ENCODE results near the gene ZNF668.

The ZNF668 gene

DNA sequence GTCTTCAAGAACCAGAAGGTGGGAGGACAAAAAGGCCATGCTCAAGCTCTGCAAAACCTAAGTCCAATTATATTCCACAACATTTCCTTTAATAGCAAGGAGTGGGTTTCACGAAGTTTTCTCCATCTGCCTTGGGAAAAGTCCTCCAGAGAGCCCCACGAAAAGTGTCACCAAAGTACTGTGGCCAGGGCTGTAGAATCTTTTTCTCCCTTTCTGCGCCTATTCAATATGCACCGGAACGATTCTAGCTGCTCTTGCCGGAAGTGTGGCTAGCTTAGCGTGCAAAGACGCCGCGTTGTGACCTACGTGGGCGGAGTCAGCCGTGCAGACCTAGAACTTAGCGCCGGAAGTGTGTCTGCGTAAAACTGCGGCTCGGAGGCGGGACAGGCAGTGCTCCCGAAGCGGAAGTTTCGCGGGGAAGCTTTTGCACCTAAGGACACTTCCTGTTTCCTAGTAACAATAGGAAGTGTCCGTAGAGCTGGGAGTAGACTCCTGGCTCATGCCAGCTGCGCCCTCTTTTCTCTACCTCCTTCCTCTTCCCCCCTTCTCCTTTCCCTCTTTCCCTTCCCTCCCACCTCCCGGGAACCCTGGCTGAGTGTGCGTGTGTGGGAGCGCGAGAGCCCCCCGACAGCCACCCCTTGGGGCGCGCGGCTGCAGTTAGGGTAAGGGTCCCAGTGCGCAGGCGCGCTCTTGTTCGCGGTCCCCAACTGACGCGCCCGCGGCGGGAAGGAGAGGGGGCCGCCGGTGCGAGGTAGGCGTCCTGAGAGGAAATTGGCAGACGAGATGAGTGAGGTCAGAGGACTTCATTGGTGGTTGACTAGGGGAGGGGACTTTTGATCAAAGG, at the start of gene ZNF668, which contains the start of gene ZNF646:
TSS of gene ZNF668 (minus strand) at position 271 of the 844 bp plus-strand sequence. CDS start 9,781 bp downstream, outside the sequence.
TSS of gene ZNF646 (plus strand) at position 453 of the 844 bp plus-strand sequence. CDS start 1,903 bp downstream, outside the sequence.
- peak; percentile 80 to 99 (median 98) for DNase-seq

DNA sequence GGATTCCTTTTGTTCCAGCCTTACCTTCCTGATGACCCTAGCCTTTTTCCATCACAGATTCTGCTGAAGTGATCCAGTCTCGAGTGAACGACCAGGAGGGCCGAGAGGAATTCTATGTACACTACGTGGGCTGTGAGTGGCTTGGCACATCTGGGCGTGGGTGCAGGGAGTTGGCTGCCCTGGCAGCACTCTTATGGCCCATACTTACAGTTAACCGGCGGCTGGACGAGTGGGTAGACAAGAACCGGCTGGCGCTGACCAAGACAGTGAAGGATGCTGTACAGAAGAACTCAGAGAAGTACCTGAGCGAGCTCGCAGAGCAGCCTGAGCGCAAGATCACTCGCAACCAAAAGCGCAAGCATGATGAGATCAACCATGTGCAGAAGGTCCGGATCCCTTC, 46.1 kb upstream of the ZNF668 start:
- DNase-seq = no peak

GRCh38 chr16:31118223-31119155, 44.4 kb upstream of the ZNF668 start:
- DNase-seq = no peak

DNA sequence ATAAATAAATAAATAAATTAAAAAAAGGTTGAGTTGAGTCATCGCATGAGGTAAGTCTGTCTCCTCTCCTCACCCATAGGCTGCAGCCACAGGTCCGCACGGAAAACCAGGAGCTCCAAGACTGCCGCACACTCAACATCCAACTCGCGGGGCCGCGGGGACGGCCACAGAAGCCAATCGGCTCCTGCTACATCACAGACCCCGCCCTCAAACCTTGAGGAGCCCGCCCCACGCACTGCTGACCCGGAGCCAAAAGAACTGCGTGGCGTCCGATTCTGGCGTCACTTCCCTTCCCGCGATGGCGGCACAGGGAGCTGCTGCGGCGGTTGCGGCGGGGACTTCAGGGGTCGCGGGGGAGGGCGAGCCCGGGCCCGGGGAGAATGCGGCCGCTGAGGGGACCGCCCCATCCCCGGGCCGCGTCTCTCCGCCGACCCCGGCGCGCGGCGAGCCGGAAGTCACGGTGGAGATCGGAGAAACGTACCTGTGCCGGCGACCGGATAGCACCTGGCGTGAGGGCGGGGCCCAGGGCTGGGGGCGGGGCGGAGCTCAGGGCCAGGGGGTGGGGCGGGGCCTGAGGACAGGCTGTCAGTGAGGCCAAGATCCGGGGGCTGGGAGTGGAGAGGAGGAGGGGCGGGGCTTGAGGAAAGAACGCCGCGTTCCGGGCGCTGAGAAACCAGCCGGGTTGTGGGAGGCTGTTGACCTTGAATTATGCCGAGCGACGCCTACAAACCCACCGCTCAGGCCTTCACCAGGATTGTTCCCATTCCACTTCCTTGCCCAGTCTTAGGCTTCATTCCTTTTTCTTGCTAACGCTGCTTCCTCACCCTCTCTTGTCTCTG, 43.6 kb upstream of the ZNF668 start, which contains the start of gene KAT8:
TSS of gene KAT8 (plus strand) at position 281 of the 839 bp plus-strand sequence. CDS start at position 299, 18 bp downstream.
- DNase-seq = peak; percentile 77 to 99 (median 96)

DNA sequence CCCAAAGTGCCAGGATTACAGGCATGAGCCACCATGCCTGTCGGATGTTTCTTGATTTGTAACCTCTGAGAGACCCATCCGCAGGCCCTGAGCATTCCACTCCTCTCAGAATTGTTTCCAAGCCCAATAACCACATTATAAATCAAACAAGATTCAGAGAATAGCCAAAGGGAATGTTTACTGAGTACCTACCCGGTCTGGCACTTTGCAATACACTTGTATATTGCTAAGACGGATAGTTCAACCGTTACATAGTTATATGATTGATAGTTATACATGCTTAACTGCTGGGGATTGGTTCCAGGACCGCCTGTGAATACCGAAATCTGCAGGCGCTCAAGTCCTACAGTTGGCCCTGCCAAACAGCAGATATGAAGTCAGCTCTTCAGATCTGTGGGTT, 40.4 kb upstream of the ZNF668 start:
- no peak for DNase-seq

DNA sequence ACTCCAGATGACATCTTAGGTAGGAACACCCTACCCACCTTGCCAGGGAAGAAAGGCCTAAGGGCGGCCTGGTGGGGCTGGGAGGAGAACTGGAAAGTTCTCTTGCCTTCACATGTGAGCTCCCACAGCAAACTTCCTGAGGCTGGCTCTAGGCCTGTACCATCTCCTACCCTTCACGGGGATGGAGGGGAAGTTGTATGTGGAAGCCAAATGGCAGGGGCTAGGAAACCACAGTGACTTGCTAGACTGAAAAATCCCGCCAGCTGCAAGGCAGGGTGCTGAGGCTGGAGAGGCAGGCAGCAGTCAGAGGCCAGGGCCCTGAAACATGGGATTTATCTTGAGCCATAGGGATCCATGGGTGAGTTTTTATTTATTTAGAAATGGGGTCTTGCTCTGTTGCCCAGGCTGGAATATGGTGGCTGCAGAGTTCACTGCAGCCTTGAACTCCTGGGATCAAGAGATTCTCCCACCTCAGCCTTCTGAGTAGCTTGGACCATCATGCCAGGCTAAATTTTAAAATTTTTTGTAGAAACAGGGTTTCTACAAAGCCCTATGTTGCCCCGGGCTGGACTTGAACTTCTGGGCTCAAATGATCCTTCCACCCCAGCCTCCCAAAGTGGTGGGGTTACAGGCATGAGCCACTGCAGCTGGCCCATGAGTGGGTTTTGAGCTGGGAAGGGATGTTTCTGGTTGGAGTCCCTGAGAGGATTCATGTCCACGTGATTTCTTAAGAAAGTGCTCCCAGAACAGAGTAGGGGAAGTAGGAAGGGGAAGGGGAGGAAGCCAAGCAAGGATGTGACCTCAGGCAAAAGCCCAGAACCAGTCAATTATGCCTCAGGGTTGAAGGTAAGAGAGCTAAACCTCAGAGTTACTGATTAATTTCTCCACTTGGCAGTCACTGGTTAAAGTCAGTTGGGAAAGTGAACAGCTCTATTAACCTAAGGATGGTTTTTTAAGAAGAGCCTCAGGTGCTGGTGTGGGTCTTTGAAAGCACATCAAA, 39.4 kb upstream of the ZNF668 start:
- DNase-seq = no peak

- no peak for DNase-seq
Measured at GRCh38 chr16:31112711-31113110, 38.7 kb upstream of the ZNF668 start.

GRCh38 chr16:31111881-31112466, 37.9 kb upstream of the ZNF668 start:
- no peak for DNase-seq

DNA sequence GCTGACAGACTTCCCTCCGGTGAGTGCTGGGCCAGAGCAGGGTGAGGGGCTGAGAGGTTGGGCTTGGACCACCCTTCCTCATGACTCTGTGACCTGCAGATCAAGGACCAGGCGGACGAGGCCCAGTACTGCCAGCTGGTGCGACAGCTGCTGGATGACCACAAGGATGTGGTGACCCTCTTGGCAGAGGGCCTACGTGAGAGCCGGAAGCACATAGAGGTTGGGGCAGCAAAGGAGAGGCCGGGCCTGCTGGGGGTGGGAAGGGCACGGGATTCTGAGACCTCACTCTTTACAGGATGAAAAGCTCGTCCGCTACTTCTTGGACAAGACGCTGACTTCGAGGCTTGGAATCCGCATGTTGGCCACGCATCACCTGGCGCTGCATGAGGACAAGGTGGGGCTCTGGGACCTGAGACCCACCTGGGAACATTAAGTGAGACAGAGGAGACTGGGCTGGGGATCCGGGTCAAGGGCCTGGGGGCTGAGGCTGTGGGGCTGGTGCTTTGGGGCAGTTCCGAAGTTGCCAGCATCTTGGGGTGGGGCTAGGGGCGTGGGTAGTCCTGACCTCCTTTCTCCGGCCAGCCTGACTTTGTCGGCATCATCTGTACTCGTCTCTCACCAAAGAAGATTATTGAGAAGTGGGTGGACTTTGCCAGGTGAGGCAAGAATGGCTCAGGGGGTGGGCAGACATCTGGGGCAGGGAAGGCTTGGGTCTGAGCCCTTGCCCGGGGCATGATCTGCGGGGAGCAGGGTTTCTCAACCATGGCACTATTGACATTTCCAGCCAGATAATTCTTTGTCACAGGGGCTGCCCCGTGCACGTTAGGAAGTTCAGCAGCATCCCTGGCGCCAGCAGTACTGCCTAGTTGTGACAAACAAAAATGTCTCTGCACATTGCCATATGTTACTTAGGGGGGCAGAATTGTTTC, 36.3 kb upstream of the ZNF668 start:
- no peak for DNase-seq

DNA sequence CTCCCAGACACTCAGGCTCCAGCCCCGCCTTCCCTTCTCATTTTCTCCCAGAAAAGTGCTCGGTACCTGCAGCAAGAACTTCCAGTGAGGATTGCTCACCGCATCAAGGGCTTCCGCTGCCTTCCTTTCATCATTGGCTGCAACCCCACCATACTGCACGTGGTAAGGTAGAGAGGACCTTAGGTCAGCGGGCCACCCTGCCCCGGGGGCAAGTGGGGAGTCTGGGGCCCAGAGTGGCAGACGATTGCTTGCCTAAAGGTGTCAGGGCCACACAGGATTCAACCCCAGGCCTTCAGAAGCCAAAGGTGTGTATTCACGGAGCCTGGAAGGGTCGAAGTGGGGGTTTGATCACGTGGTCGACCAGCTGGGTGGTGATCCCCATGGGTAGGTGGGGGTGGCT, 35.6 kb upstream of the ZNF668 start:
- DNase-seq = no peak

DNA sequence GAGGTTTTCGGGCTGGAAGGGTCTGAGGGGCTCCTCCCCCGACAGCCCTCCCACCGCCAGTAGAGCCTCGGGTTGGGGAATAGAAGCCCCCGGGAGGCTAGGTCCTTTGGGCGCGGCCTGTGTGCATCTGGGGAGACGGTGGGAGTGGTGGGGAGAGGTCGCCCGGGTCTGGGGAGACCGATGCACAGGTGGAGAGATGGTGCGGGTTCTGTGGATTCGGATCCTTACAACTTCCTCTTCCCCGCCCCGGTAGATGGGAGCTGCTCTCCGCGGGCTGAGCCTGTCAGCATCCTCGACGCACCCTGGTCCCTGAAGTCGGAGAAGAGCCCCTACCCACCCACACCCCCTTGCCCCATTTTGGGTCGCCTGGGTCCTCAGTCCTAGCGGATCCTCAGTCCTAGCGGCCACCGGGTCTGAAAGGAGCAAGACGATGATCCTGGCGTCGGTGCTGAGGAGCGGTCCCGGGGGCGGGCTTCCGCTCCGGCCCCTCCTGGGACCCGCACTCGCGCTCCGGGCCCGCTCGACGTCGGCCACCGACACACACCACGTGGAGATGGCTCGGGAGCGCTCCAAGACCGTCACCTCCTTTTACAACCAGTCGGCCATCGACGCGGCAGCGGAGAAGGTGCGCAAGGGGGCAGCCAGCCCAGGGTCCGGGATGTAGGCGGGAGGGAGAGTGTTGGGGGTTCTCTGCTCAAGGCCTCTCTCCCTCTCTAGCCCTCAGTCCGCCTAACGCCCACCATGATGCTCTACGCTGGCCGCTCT, 34.9 kb upstream of the ZNF668 start:
- DNase-seq = no peak

- peak in 52 of 58 donors; percentile 13 to 83 (median 54) for DNase-seq
Measured at GRCh38 chr16:31108035-31108793, 34.2 kb upstream of the ZNF668 start, which contains the start of gene BCKDK. TSS of gene BCKDK (plus strand) at chr16:31108386. CDS start at chr16:31109224, 838 bp downstream.

DNA sequence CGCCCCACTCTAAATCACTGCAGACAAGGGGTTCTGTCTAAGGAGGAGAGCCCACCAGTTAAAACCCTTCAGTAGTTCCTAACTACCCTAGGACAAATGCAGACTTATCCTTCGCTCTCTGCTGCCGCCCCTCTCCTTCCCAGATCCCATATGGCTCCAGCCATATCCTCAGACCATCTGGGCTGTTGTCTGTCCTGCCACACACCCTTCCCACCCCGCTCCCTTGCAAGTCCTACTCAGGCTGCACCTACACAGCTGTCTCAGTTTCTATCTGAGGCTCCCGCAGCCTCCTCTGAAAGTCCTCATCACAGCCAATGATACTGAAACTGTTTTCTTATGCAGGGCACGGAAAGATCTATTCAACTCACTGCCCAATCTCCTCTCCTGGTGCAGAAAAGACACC, 33.4 kb upstream of the ZNF668 start:
- peak in 15 of 58 donors; percentile 10 to 48 (median 19) for DNase-seq

- peak in 4 of 58 donors; percentile 11 to 37 (median 32) for DNase-seq
Measured at GRCh38 chr16:31106509-31107464, 32.7 kb upstream of the ZNF668 start.

GRCh38 chr16:31105677-31106213, 31.7 kb upstream of the ZNF668 start:
- peak in 53 of 58 donors; percentile 15 to 83 (median 58) for DNase-seq
